Measurements from ENCODE around the gene PRPF40A. TPM values are rescaled to one million over a fixed set of nuclear protein-coding genes. Genes with fewer than 3 reads are reported as not detected.

PRPF40A gene
- total and polyA plus RNA-seq, 10 of the 15 experiments (the other 5 are each of a cell fraction or from before 2014, with no cell fraction given): 97.8 to 197 (median 144) TPM

GRCh38 chr2:152635635-152636298, 81.5 kb downstream of the PRPF40A start (continued):
- no peak for TF ChIP-seq MEF2A (IDR thresholded peaks at IDR 0.05; ENCODE audit: insufficient read depth, low read depth, low read length)

- H3K4me1 ChIP-seq (ENCODE audit: control insufficient read depth, insufficient read depth, low read length): no peaks in the 10 kb centered on the region
- H3K36me3 ChIP-seq (ENCODE audit: control insufficient read depth in 2 of 2, insufficient read depth in 2 of 2, low read length in 1 of 2): no peaks in the 10 kb centered on the region
- no peaks in the 10 kb centered on the region for H3K9me3 ChIP-seq (replicated peaks; ENCODE audit: control insufficient read depth, insufficient read depth, low read length)
- H3K4me2 ChIP-seq (ENCODE audit: control insufficient read depth, insufficient read depth): no peak overlapping the region
- no peak for TF ChIP-seq YBX1 (IDR thresholded peaks at IDR 0.05)
- no peak for TF ChIP-seq SMAD1 (IDR thresholded peaks at IDR 0.05; ENCODE audit: low read depth, partially characterized antibody)
- TF ChIP-seq GABPA (IDR thresholded peaks at IDR 0.05; ENCODE audit: low read depth): no peak
- TF ChIP-seq ZZZ3 (IDR thresholded peaks at IDR 0.05; ENCODE audit: control insufficient read depth, insufficient read length, low read depth): no peak
- TF ChIP-seq, protein P1, sequence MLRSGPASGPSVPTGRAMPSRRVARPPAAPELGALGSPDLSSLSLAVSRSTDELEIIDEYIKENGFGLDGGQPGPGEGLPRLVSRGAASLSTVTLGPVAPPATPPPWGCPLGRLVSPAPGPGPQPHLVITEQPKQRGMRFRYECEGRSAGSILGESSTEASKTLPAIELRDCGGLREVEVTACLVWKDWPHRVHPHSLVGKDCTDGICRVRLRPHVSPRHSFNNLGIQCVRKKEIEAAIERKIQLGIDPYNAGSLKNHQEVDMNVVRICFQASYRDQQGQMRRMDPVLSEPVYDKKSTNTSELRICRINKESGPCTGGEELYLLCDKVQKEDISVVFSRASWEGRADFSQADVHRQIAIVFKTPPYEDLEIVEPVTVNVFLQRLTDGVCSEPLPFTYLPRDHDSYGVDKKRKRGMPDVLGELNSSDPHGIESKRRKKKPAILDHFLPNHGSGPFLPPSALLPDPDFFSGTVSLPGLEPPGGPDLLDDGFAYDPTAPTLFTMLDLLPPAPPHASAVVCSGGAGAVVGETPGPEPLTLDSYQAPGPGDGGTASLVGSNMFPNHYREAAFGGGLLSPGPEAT (IDR thresholded peaks at IDR 0.05; ENCODE audit: low read depth): no peak
- no peak for TF ChIP-seq CBFB (IDR thresholded peaks at IDR 0.05; ENCODE audit: low read depth)
- TF ChIP-seq YY1 (IDR thresholded peaks at IDR 0.05; ENCODE audit: low read depth, low read length): no peak
- TF ChIP-seq CBX5 (IDR thresholded peaks at IDR 0.05; ENCODE audit: low read depth): no peak
- no peak for TF ChIP-seq ZBED1 (IDR thresholded peaks at IDR 0.05; ENCODE audit: borderline replicate concordance)
- TF ChIP-seq NFYA (IDR thresholded peaks at IDR 0.05; ENCODE audit: borderline replicate concordance, low read depth, low read length): no peak
- TF ChIP-seq, protein P2, sequence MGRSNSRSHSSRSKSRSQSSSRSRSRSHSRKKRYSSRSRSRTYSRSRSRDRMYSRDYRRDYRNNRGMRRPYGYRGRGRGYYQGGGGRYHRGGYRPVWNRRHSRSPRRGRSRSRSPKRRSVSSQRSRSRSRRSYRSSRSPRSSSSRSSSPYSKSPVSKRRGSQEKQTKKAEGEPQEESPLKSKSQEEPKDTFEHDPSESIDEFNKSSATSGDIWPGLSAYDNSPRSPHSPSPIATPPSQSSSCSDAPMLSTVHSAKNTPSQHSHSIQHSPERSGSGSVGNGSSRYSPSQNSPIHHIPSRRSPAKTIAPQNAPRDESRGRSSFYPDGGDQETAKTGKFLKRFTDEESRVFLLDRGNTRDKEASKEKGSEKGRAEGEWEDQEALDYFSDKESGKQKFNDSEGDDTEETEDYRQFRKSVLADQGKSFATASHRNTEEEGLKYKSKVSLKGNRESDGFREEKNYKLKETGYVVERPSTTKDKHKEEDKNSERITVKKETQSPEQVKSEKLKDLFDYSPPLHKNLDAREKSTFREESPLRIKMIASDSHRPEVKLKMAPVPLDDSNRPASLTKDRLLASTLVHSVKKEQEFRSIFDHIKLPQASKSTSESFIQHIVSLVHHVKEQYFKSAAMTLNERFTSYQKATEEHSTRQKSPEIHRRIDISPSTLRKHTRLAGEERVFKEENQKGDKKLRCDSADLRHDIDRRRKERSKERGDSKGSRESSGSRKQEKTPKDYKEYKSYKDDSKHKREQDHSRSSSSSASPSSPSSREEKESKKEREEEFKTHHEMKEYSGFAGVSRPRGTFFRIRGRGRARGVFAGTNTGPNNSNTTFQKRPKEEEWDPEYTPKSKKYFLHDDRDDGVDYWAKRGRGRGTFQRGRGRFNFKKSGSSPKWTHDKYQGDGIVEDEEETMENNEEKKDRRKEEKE (IDR thresholded peaks at IDR 0.05): no peak
- TF ChIP-seq ZNF207 (IDR thresholded peaks at IDR 0.05; ENCODE audit: borderline replicate concordance): no peak
- no peak for TF ChIP-seq MYB (IDR thresholded peaks at IDR 0.05; ENCODE audit: borderline replicate concordance, low read depth, low read length)
- no peak for TF ChIP-seq IKZF1 (conservative IDR thresholded peaks at IDR 0.05)
- TF ChIP-seq CREM (IDR thresholded peaks at IDR 0.05; ENCODE audit: low read depth): no peak
- TF ChIP-seq ZNF217 (IDR thresholded peaks at IDR 0.05): no peak
- no peak for TF ChIP-seq MXI1 (IDR thresholded peaks at IDR 0.05; ENCODE audit: low read depth, low read length)
- no peak for TF ChIP-seq HDAC2 (IDR thresholded peaks at IDR 0.05)
- in situ Hi-C loops (cut with MboI): loop anchor here (5.0 kb wide), 2 partner anchors 440 to 600 kb away; no protein-coding TSS in a partner anchor
- WGBS (ENCODE audit: insufficient coverage, insufficient replicate concordance, low lambda C conversion rate, missing lambda C conversion rate): 64% methylated on average over 3 of the region's 3 CpGs
- BruUV-seq (replicated peaks): no TSS peak
- no peak overlapping the region for H3K9ac ChIP-seq (ENCODE audit: control insufficient read depth, insufficient read depth, low read length)
- FAIRE-seq (no peak), DNase-seq (ENCODE audit: low read depth, low spot score) (no peak), ATAC-seq (no peak)
- no peak overlapping the region for H2AFZ ChIP-seq (ENCODE audit: control insufficient read depth, low read depth, low read length)
- no peaks in the 10 kb centered on the region for H4K20me1 ChIP-seq (ENCODE audit: control insufficient read depth, insufficient read depth)
- H3K4me3 ChIP-seq: no peak overlapping the region
- H3K79me2 ChIP-seq (ENCODE audit: control insufficient read depth, insufficient read depth, low read length): no peaks in the 10 kb centered on the region
- intact Hi-C loops (cut with micrococcal nuclease; ENCODE audit: unreplicated experiment): no loop called here
- no peak overlapping the region for H3K27ac ChIP-seq (ENCODE audit: control insufficient read depth, insufficient read depth)
- no peaks in the 10 kb centered on the region for H3K27me3 ChIP-seq (replicated peaks in 1 of 2; ENCODE audit: control insufficient read depth in 2 of 2, insufficient read depth in 2 of 2, low read length in 1 of 2)
- RAD21 ChIA-PET (ENCODE audit: unreplicated experiment): interaction anchor here (1.6 to 4.4 kb wide), 2 partner anchors 443 to 457 kb away, joined by 5 to 42 read pairs; partner anchors contain the start of gene STAM2
- CTCF ChIA-PET: interaction anchor here (0.7 to 5.6 kb wide), 7 partner anchors 59 to 596 kb away, joined by 3 to 47 read pairs (median 3); no protein-coding TSS in a partner anchor
- SMC1A ChIA-PET (ENCODE audit: uncharacterized antibody, unreplicated experiment): interaction anchor here (1.2 kb wide), 1 partner anchor 172 kb away, joined by 3 read pairs; no protein-coding TSS in a partner anchor
- POLR2A ChIA-PET: no interaction called here
These were observed 84.5 kb downstream of the PRPF40A start for GRCh38 chr2:152632736-152633135.

Data from GM12878 (cell line).